Measurements from ENCODE around the gene NAA38. TPM values are rescaled to one million over a fixed set of nuclear protein-coding genes. Genes with fewer than 3 reads are reported as not detected.

The NAA38 gene
- total RNA-seq, 1 experiment from 2014 or later = 50.2 TPM

DNA sequence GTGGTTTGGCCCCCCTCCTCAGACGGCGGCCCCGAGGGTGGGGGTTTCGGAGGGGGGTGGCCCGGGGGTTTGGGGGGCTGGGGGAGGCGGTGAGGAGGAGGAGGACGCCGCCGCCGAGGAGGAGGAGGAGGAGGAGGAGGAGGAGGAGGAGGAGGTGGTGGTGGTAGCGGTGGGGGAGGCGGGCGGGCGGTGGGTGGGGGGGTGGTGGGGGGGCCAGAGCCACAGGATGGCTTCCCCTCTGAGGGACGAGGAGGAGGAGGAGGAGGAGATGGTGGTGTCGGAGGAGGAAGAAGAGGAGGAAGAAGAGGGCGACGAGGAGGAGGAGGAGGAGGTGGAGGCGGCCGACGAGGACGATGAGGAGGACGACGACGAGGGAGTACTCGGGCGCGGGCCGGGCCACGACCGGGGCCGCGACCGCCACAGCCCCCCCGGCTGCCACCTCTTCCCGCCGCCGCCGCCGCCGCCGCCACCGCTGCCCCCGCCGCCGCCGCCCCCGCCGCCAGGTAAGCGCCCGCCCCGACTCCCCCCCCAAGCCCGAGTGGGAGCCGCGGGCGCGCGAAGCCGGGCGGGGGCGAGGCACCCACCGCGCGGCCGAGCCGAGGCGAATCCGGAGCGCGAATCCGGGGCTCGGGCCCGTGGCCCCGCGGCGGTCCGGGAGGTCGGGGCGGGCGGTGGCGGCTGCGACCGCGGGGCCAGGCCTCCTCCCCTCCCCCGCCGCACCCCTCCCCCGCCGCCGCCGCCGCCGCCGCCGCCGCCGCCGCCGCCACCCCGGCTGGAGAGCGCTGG is 27.4 kb upstream of the NAA38 start:
- Histone ChIP-seq H3K23me2 (ENCODE audit: insufficient read length, low read depth, low read length, poor library complexity, severe bottlenecking) (peaks cover 28% of the 10 kb centered on the region), H3T11ph (ENCODE audit: low read length) (no peak overlapping the region), H2BK5ac (ENCODE audit: insufficient read length, low read length) (no peak overlapping the region), H3K27ac (ENCODE audit: insufficient read length, low read depth, low read length) (no peak overlapping the region), H2BK12ac (ENCODE audit: insufficient read length, low read depth, low read length) (no peak overlapping the region), H3K4me1 (ENCODE audit: insufficient read depth, low read length) (no peaks in the 10 kb centered on the region), H3K9ac (ENCODE audit: extremely low read depth, insufficient read length, low read length) (no peak overlapping the region), H2AFZ (ENCODE audit: low read length) (no peak overlapping the region), H2BK120ac (ENCODE audit: low read depth, low read length, poor library complexity, severe bottlenecking) (no peak overlapping the region), H3K79me1 (ENCODE audit: insufficient read depth, low read depth, low read length, poor library complexity, severe bottlenecking) (no peaks in the 10 kb centered on the region), H3K14ac (ENCODE audit: insufficient read depth, low read length) (peak overlapping the region; percentile 75; the same call in 1 of the 2 replicates), H2BK20ac (ENCODE audit: low read depth, low read length, poor library complexity, severe bottlenecking) (no peak overlapping the region), H2AK5ac (ENCODE audit: insufficient read length, low read length) (no peak overlapping the region), H4K5ac (ENCODE audit: insufficient read length, low read depth, low read length) (no peak overlapping the region), H3K23ac (ENCODE audit: insufficient read length, low read depth, low read length) (no peak overlapping the region), H3K79me2 (ENCODE audit: insufficient read depth, low read length) (no peaks in the 10 kb centered on the region), H4K91ac (ENCODE audit: insufficient read length, low read depth, low read length) (no peak overlapping the region), H3K4ac (ENCODE audit: low read depth, low read length) (no peak overlapping the region), H3K9me3 (ENCODE audit: control insufficient read depth, low read depth, low read length) (no peaks in the 10 kb centered on the region), H3K27me3 (ENCODE audit: insufficient read depth, low read length) (no peaks in the 10 kb centered on the region; the same call in 1 of the 2 replicates), H4K8ac (replicated peaks; ENCODE audit: insufficient read length, low read depth, low read length) (no peak overlapping the region), H3K56ac (ENCODE audit: insufficient read length, low read depth, low read length) (no peak overlapping the region), H3K4me2 (ENCODE audit: insufficient read depth, insufficient read length, low read length) (peak overlapping the region; percentile 43), H3K18ac (ENCODE audit: insufficient read length, low read depth, low read length) (no peak overlapping the region), H4K20me1 (ENCODE audit: control insufficient read depth, insufficient read depth, insufficient read length) (no peaks in the 10 kb centered on the region), H2BK15ac (ENCODE audit: low read depth, low read length) (no peak overlapping the region)
- TF ChIP-seq CTCF (conservative IDR thresholded peaks at IDR 0.05) = no peak
- peak overlapping the region; percentile 68 to 80 for H3K4me3 Mint-ChIP-seq
- no peaks in the 10 kb centered on the region for H3K36me3 Mint-ChIP-seq (ENCODE audit: insufficient read depth in 1 of 3, low read depth in 3 of 3)
- H3K4me1 Mint-ChIP-seq = peaks cover 3 to 4% of the 10 kb centered on the region in 2 experiments
- H3K27ac Mint-ChIP-seq = no peak overlapping the region
- H3K27me3 Mint-ChIP-seq (ENCODE audit: low read depth) = no peaks in the 10 kb centered on the region; the same call in none of the 2 replicates
- peak; percentile 34 for DNase-seq
- WGBS (ENCODE audit: extremely low coverage, insufficient read length, low lambda C conversion rate) = no CpG with 5 or more reads among the region's 100 CpGs
- H3K9me3 Mint-ChIP-seq = no peaks in the 10 kb centered on the region

Measured in H9 (cell line).